ENCODE measurements around the gene CDC6.
A peak's percentile ranks its signal among the peaks of the same experiment; 100 is the strongest.
"Not testable (repeated sequence)": the region's sequence is repeated elsewhere in the genome, so short reads cannot be mapped to it uniquely, and the experiment has no call there.

The CDC6 gene

GRCh38 chr17:40295488-40296436 lies 8.1 kb downstream of the CDC6 start:
- H3K4me3 ChIP-seq (replicated peaks in 1 of 2; ENCODE audit: low read depth in 2 of 2, low read length in 2 of 2): no peak overlapping the region
- DNase-seq (ENCODE audit: low read depth in 2 of 2): no peak
- TF ChIP-seq CTCF (IDR thresholded peaks at IDR 0.05; ENCODE audit: low read depth, low read length): no peak

- no peak overlapping the region for H3K4me3 ChIP-seq (replicated peaks in 1 of 2; ENCODE audit: low read depth in 2 of 2, low read length in 2 of 2)
- DNase-seq (ENCODE audit: low read depth in 2 of 2): no peak
- TF ChIP-seq CTCF (IDR thresholded peaks at IDR 0.05; ENCODE audit: low read depth, low read length): no peak
Measured at GRCh38 chr17:40297511-40297910, 9.8 kb downstream of the CDC6 start.

GRCh38 chr17:40298726-40299125 lies 11.0 kb downstream of the CDC6 start:
- H3K4me3 ChIP-seq (replicated peaks in 1 of 2; ENCODE audit: low read depth in 2 of 2, low read length in 2 of 2): no peak overlapping the region
- TF ChIP-seq CTCF (IDR thresholded peaks at IDR 0.05; ENCODE audit: low read depth, low read length): no peak
- peak in 1 of 2 donors; percentile 77 for DNase-seq (ENCODE audit: low read depth in 2 of 2)

- DNase-seq (ENCODE audit: low read depth in 2 of 2): peak in 1 of 2 donors; percentile 49
- H3K4me3 ChIP-seq (replicated peaks in 1 of 2; ENCODE audit: low read depth in 2 of 2, low read length in 2 of 2): not testable (repeated sequence)
Measured at GRCh38 chr17:40299159-40299757, 11.6 kb downstream of the CDC6 start.

GRCh38 chr17:40301315-40301714 lies 13.6 kb downstream of the CDC6 start:
- no peak for DNase-seq (ENCODE audit: low read depth in 2 of 2)
- H3K4me3 ChIP-seq (replicated peaks in 1 of 2; ENCODE audit: low read depth in 2 of 2, low read length in 2 of 2): no peak overlapping the region
- TF ChIP-seq CTCF (IDR thresholded peaks at IDR 0.05; ENCODE audit: low read depth, low read length): no peak

GRCh38 chr17:40303009-40303657 lies 15.5 kb downstream of the CDC6 start:
- no peak overlapping the region for H3K4me3 ChIP-seq (replicated peaks in 1 of 2; ENCODE audit: low read depth in 2 of 2, low read length in 2 of 2)
- peak; percentile 65 for TF ChIP-seq CTCF (IDR thresholded peaks at IDR 0.05; ENCODE audit: low read depth, low read length)
- DNase-seq (ENCODE audit: low read depth in 2 of 2): peak; percentile 82 to 84

Data from cardiac fibroblast (primary cell).